ENCODE measurements around the gene AKAP6. TPM values are rescaled to one million over a fixed set of nuclear protein-coding genes. Genes with fewer than 3 reads are reported as not detected.

The AKAP6 gene
- total and polyA plus RNA-seq, 2 experiments from 2014 or later = 0.38 to 0.42 TPM

DNA sequence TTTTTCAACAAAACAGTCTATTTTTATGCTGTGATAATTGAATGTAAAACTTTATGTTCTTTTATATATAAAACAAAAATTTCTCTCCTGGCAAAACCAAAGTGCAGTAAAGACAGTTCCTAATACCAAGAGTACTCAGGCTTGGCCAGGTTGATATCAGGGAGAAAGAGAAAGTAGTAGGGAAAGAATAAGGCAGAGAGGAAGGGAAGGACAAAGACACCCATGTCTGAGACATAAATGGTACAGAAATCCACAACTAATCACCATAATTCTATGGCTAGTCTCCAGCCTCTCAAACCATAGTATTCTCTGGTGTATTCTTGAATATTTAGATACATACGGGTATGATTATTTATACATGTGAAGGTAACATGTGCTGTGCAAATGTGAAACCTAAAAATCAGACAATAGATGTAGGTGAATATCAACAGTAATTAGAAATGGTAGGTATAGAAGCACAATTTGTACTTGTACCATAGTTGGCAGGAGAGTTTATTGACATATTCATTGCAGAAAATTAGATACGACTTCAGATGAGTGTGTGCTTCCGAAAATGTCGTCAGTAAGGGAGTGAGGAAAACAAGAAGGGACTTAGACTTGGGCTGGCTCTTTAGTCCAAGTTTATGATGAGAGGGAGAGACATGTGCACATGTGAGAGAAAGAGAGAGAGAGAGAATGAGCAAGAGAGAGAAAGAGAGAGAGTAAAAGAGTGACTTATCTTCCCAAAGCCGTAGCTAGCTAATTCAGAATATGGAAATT, 378.8 kb downstream of the AKAP6 start (continued):
- TF ChIP-seq ZNF462 (CRISPR knock-in tag; IDR thresholded peaks at IDR 0.05) (no peak), STAT1 (IDR thresholded peaks at IDR 0.05; ENCODE audit: unreplicated experiment) (no peak), ZNF331 (CRISPR knock-in tag; IDR thresholded peaks at IDR 0.05; ENCODE audit: low read depth) (no peak), EZH2 (IDR thresholded peaks at IDR 0.05; ENCODE audit: low read depth, unreplicated experiment) (no peak), ETS1 (IDR thresholded peaks at IDR 0.05) (no peak)

- no peaks in the 10 kb centered on the region for H3F3A ChIP-seq (replicated peaks; ENCODE audit: low read depth)
- H3K4me3 Mint-ChIP-seq = no peak overlapping the region
- H3K9me2 ChIP-seq (ENCODE audit: insufficient read depth) = no peaks in the 10 kb centered on the region; the same call in 1 of the 2 replicates
- no peaks in the 10 kb centered on the region for H3K27me3 Mint-ChIP-seq (ENCODE audit: insufficient read depth, low read depth, poor library complexity)
- H3K4me1 ChIP-seq (ENCODE audit: insufficient read depth) = no peaks in the 10 kb centered on the region
- H3K36me3 ChIP-seq (ENCODE audit: insufficient read depth) = no peaks in the 10 kb centered on the region
- H3K4me2 ChIP-seq = no peak overlapping the region
- no peak overlapping the region for H3K27ac ChIP-seq (ENCODE audit: low read depth)
- H3K4me1 Mint-ChIP-seq = peaks cover 5% of the 10 kb centered on the region; the same call in 2 of the 3 replicates
- no peaks in the 10 kb centered on the region for H3K36me3 Mint-ChIP-seq (ENCODE audit: low read depth)
- H2AFZ ChIP-seq = no peak overlapping the region
- H3K27ac Mint-ChIP-seq = no peak overlapping the region
- no peaks in the 10 kb centered on the region for H4K20me1 ChIP-seq (replicated peaks; ENCODE audit: insufficient read depth)
- no peaks in the 10 kb centered on the region for H3K9me3 Mint-ChIP-seq
- H3K27me3 ChIP-seq (ENCODE audit: insufficient read depth) = no peaks in the 10 kb centered on the region
- no peak for DNase-seq (ENCODE audit: low spot score)
- no peak overlapping the region for H3K4me3 ChIP-seq
- H3K79me2 ChIP-seq (replicated peaks; ENCODE audit: insufficient read depth) = no peaks in the 10 kb centered on the region
- ATAC-seq = no peak
- TF ChIP-seq CREB1 (CRISPR knock-in tag; IDR thresholded peaks at IDR 0.05; ENCODE audit: low read depth) (no peak), ZNF331 (CRISPR knock-in tag; IDR thresholded peaks at IDR 0.05; ENCODE audit: low read depth) (no peak), JUNB (IDR thresholded peaks at IDR 0.05; ENCODE audit: unreplicated experiment) (no peak), EZH2 (IDR thresholded peaks at IDR 0.05; ENCODE audit: low read depth, unreplicated experiment) (no peak), ZNF462 (CRISPR knock-in tag; IDR thresholded peaks at IDR 0.05) (no peak)
These were observed 379.9 kb downstream of the AKAP6 start for GRCh38 chr14:32709027-32709426.

Measured in GM23338 (cell line).